Measurements from ENCODE around the gene BNC2.

The BNC2 gene

GRCh38 chr9:16453390-16453789, 417.1 kb downstream of the BNC2 start:
- TF ChIP-seq CTCF (IDR thresholded peaks at IDR 0.05; ENCODE audit: low read depth, low read length), result no peak
- no peak for DNase-seq (ENCODE audit: extremely low read depth, low read depth)

- no peak for DNase-seq (ENCODE audit: extremely low read depth, low read depth)
- no peak for TF ChIP-seq CTCF (IDR thresholded peaks at IDR 0.05; ENCODE audit: low read depth, low read length)
Observed at GRCh38 chr9:16450578-16450977, 419.9 kb downstream of the BNC2 start.

- no peak for TF ChIP-seq CTCF (IDR thresholded peaks at IDR 0.05; ENCODE audit: low read depth, low read length)
- DNase-seq (ENCODE audit: extremely low read depth, low read depth), result peak; percentile 19
Observed at GRCh38 chr9:16450043-16450442, 420.4 kb downstream of the BNC2 start.

GRCh38 chr9:16449076-16449730, 421.3 kb downstream of the BNC2 start:
- no peak for DNase-seq (ENCODE audit: extremely low read depth, low read depth)
- TF ChIP-seq CTCF (IDR thresholded peaks at IDR 0.05; ENCODE audit: low read depth, low read length), result no peak

- DNase-seq (ENCODE audit: extremely low read depth, low read depth), result no peak
- no peak for TF ChIP-seq CTCF (IDR thresholded peaks at IDR 0.05; ENCODE audit: low read depth, low read length)
Observed at GRCh38 chr9:16447946-16448345, 422.5 kb downstream of the BNC2 start.

- no peak for TF ChIP-seq CTCF (IDR thresholded peaks at IDR 0.05; ENCODE audit: low read depth, low read length)
- DNase-seq (ENCODE audit: extremely low read depth, low read depth), result no peak
Observed at GRCh38 chr9:16446636-16447035, 423.8 kb downstream of the BNC2 start.

- no peak for DNase-seq (ENCODE audit: extremely low read depth, low read depth)
Observed at GRCh38 chr9:16445141-16445920, 425.1 kb downstream of the BNC2 start.

More at GRCh38 chr9:16445141-16445920, 425.1 kb downstream of the BNC2 start:
- no peak for TF ChIP-seq CTCF (IDR thresholded peaks at IDR 0.05; ENCODE audit: low read depth, low read length)
